HG03108 (cell line): Measurements from ENCODE around the gene PML.

ENCODE experiments used
- ATAC-seq: cut with Tn5 transposase; IDR thresholded peaks from one replicate; pipeline ENCODE4 v1.9.1; 2021; ENCODE audit warnings: moderate library complexity; ENCODE audit not compliant: unreplicated experiment

The PML gene

DNA sequence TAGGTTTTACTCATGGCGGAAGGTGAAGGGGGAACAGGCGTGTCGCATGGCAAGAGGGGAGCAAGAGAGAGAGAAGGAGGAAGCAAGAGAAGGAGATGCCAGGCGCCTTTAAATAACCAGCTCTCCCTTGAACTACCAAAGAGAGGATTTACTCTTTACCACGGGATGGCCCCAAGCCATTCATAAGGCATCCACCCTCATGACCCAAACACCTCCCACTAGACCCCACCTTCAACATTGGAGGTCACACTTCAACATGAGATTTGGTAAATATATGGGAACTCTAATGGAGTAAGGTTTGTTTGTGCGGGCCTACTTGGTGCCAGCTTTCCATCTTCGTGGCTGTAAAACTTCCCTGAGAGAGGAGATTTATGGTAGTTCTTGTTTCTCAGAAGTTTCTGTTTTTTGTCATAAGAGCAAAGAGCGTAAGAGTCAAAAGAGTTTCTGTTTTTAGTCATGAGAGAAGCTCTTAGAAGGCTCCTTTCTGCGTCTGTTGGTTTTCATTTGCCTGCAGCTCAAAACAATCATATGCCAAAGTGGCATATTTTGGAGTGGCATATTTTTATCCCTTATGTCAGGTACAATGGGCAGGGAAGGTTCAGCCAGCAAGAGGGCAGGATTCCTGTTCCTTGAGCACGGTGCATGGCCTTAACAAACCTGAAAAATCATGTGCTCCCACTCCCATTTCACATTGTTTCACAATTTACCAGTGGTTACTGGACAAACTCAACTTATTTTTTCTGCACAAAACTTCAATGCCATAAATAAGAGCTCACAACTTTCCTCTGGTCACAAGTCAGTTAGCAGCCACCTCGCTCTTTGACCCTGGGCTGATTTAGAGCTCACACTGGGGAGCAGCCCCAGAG lies 12.5 kb downstream of the PML start:
- ATAC-seq = no peak

DNA sequence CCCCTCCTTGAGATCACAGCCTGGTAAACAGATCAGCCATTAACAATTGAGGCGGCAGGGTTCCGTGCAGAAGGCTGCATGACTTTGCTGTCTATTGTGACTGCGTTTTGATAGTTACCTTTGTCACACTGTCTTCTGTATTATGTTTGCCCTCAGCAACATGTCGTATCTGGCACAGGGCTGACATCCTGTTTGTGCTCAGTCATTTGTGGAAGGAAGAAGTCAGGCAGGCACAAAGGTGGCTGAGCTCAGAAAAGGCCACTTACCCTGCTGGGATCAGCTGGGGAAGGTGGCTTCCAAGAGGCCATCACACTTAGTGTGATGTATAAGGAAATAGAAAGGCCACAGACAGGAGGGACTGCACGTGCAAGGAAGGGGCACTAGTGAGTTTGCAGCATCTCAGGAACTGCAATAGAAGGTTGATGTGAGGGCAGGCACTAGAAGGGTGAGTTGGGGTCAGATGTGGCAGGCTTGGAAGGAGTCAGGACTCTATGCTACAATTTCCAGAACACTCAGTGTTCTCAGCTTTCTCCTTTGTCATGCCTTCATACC lies 13.4 kb downstream of the PML start:
- ATAC-seq = peak; percentile 48

DNA sequence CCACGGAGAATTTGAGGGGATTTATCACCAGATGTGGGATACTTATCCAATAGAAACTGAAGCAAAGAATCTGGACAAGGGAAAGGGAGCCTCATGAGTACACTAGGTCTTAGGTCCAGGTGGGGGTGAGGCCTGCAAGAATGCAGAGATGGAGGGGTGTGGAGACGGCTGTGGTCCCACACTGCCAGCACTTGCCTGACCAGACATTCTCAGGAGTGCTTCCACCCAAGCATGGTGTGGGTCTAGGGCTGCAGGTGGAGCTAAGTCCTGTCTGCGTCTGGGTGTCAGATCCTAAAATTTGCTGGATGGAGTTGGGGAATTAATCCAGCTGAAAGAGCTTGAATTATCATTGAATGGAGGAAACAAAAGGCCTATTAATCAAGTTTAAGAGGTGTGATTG lies 14.4 kb downstream of the PML start:
- no peak for ATAC-seq

DNA sequence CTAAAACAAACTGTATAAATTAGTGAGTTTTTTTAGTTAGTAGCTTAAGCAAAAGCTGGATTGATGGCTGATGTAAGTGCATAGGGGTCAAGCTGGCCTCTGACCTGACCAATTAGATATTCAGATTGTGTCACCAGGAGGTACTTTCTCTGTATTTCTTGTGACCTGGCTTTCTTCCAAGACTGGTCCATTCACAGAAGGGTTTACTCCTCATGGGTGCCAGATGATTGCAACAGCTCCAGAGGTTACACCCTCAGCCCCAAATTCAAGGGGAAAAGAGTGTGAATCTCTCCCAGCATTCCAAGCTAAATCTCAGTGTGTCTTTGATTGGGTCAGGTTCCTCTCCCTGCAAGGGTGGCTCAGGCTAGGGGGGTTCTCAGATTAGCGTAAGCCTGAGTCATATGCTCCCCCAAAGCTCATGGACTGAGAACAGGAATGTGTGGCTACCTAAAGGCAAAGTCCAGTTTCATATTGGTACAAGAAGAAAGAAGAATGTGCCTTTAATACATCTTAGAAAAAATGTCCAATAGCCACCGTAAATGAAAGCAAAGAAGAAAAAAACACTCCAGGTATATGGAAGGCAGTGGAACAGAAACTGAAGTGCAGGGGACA lies 16.5 kb downstream of the PML start:
- no peak for ATAC-seq

DNA sequence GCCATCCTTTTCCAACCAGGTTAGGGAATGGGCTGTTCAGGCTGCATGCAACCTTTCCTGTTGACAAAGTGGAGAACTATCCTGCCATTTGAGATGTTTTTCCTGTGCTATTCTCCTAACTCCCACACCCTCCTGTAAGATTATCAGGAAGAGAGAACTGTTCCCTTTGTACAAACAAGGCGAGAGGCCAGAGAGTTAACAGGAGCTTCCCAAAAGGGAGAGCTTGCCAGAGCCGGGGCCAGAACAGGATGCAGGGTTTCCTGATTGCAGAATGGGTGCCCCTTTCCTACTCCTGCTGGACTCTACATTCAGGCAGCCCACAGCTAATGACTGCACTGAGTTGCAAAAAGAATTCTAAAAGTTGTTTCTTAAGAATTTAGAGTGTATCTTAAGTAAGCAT lies 17.1 kb downstream of the PML start:
- no peak for ATAC-seq

DNA sequence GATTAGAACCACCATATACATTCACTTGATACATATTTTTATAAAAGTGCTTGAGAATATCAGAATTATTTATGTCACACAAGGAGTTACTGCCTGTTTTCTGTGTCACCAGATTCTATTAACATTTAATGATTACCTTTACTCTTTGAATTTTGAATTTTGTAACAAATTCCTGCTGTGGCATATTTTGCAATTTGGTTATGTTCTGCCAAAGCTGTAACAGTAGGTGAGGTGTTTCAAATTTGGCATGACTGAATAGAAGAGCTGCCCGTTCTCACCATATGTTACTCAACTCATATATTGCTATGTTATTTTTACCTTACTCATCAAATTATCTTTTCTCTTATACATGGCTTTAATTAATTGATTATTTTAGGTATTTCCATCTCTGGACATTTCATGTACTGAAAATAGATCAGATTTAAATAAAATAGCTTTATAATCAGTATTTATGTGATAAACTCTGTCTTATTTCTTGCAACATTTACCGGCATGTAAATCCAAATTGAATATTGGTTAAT lies 18.9 kb downstream of the PML start:
- ATAC-seq = no peak

DNA sequence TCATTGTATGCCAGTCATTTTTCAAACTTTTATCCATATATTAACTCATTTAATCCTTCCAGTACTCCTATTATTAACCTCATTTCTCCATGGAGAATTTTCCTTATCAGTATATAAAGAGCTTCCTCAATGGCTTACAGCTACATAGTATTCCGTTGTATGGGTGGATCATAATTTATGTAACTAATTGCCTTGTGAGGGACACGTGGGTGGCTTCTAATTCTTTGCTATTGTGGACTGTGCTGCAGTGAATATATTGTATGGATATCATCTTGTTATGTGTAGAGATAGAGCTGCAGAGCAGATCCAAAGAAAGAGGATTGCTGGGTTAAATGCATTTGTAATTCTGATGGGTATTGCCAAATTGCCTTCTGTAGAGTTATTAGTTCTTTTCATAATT lies 25.2 kb downstream of the PML start:
- no peak for ATAC-seq

DNA sequence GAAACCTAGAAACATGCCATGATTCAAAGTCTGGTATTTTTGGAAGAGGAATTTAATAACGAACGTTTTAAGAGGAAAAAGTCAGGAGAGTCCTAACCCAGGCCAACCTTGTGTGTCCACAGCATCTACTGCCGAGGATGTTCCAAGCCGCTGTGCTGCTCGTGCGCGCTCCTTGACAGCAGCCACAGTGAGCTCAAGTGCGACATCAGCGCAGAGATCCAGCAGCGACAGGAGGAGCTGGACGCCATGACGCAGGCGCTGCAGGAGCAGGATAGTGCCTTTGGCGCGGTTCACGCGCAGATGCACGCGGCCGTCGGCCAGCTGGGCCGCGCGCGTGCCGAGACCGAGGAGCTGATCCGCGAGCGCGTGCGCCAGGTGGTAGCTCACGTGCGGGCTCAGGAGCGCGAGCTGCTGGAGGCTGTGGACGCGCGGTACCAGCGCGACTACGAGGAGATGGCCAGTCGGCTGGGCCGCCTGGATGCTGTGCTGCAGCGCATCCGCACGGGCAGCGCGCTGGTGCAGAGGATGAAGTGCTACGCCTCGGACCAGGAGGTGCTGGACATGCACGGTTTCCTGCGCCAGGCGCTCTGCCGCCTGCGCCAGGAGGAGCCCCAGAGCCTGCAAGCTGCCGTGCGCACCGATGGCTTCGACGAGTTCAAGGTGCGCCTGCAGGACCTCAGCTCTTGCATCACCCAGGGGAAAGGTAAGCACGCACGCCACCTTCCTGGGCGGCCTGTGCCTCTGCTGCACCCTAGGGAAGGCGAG lies 28.4 kb downstream of the PML start:
- no peak for ATAC-seq

DNA sequence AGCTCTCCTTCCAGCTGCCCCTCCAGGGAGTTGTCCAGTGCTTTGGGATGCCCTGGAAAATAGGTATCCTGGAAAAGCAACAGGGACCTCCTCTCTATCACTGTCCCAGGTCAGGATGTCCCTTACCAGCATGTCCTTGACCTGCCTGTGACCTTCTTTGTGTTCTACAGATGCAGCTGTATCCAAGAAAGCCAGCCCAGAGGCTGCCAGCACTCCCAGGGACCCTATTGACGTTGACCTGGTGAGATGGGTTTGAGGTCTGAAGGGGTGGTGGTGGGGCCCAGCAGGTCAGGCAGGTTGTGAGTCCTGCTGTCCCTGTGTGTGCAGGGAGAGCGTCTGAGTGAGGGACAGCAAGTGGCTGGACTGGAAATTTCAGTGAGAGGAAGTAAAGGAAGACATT lies 30.2 kb downstream of the PML start:
- ATAC-seq = no peak

DNA sequence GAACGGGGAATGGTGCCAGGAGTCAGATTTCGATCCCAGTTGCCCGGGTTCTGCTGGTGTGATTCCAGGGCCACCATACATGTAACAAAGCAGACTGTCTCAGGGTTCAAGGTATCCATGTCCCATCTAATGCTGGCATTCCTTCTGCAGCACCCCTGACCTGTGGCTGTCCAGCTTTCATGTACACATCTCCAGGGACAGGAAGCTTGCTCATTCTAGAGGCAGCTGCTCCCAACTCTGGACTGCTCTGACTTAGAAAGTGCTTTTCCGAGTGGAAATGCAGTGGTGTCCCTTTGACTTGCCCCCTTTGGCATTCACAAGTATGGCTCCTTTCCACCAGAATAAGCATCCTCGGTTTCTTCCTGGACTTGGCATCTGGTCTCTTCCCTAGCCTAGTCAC lies 30.9 kb downstream of the PML start:
- no peak for ATAC-seq

DNA sequence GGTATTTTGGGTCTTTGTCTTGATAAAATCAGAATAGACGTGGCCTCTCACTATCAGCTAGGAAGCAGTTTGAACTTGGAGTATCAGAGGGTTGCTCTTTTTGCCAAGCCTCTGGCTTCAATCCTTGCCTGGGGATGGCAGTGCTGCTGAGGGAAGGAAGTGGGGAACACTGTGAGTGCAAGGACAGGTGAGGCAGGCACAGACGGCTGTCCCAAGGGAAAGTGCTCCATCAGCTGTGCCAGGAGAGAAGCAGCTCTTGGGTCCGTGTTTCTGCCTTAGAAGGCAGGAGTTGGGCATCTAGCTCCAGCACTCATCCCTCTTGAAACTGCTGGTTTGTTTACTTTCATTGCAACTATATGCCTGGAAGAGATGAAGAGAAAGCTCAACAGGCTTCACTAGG lies 33.2 kb downstream of the PML start:
- no peak for ATAC-seq

DNA sequence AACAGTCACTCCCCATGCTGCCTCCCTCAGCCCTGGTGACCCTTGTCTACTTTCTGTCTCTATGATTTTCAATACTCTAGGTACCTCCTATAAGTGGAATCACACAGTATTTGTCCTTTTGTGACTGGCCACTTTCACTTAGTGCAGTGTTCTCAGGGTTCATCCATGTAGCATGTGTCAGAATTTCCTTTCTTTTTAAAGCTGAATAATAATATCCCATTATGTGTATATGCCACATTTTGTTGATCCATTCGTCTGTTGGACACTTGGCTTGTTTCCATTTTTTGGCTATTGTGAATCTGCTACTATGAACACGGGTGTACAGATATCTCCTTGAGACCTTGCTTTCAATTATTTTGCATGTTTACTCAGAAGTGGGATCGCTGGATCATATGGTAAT lies 34.1 kb downstream of the PML start:
- no peak for ATAC-seq

DNA sequence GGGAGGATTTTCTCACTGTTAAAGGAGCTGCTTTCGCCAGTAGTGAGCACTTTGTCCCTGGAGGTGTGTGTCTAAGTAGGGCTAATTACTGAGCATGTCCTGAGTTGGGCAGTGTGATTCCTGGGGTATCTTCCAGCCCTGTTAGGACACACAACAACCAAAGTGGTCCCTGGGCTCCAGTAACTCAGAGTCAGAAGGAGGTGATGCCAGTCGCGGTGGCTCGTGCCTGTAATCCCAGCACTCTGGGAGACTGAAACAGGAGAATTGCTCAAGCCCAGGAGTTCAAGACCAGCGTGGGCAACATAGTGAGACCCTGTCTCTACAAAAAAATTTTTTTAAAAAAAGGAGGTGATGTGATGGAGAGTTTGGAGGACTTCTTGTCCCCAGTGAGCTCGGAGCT lies 37.5 kb downstream of the PML start:
- ATAC-seq = no peak

DNA sequence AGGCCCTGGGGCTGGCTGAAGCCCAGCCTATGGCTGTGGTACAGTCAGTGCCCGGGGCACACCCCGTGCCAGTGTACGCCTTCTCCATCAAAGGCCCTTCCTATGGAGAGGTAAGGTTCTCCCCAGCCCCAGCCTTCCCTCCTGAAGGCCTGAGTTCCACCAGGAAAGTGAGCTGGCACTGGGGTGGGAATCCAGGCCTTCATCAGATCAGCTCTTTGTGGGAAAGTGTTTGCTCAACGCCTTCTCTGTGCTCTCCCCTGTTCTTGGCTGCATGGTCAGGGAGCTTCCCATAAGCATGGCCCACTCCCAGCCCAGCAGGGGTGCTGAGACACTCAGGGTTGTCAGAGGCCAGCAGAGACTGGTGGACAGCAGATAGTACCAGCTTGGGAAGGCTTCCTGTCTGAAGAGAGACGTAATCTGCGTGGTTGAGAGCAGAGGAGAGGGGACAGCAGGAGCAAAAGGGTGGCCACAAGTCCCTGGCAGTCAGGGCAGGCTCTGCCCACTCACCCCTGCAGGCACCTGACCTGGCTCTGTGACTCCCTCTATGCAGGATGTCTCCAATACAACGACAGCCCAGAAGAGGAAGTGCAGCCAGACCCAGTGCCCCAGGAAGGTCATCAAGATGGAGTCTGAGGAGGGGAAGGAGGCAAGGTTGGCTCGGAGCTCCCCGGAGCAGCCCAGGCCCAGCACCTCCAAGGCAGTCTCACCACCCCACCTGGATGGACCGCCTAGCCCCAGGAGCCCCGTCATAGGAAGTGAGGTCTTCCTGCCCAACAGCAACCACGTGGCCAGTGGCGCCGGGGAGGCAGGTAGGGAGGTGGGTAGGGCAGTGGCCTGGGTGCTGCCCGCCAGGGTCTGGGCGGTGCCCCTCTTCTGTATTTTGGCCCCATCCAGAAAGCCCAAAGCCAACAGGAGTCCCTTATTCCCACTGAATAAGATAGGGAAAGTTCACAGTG lies 38.4 kb downstream of the PML start:
- ATAC-seq = no peak

DNA sequence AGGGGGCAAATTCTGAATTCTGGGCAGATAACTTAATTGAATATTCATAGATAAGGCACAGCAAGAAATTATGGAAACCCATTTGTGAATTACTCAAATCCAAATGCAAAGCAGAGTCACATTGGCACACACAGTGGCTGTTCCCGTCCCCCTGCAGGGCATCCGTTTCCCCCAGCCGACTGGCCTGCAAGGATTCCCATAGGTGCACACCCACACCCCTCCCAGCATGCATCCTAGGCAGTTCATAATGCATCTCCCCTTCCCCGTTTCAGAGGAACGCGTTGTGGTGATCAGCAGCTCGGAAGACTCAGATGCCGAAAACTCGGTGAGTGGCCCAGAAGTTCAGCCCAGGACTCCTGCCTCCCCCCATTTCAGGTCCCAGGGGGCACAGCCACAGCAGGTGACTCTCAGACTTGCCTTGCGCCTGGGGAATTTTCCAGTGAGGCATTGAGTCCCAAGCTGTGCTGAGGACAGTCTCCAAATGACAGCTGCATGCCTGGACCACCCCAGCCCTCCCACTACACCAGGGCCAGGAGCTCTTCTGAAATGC lies 39.8 kb downstream of the PML start:
- no peak for ATAC-seq

DNA sequence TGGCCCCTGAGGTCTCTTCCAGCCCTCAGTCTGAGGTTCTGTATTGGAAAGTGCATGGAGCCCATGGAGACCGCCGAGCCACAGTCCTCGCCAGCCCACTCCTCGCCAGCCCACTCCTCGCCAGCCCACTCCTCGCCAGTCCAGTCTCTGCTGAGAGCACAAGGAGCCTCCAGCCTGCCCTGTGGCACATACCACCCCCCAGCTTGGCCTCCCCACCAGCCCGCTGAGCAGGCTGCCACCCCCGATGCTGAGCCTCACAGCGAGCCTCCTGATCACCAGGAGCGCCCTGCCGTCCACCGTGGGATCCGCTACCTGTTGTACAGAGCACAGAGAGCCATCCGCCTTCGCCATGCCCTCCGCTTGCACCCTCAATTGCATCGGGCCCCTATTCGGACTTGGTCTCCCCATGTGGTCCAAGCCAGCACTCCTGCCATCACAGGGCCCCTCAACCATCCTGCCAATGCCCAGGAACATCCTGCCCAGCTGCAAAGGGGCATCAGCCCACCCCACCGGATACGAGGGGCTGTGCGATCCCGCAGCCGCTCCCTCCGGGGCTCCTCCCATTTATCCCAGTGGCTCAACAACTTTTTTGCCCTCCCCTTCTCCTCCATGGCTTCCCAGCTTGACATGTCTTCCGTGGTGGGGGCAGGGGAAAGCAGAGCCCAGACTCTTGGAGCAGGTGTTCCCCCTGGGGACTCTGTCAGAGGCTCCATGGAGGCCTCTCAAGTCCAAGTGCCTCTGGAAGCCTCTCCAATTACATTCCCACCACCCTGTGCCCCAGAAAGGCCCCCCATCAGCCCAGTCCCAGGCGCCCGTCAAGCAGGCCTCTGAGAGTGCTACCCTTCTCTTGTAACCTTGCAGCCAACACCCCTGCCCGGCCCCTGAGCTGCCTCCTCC lies 40.9 kb downstream of the PML start:
- no peak for ATAC-seq

DNA sequence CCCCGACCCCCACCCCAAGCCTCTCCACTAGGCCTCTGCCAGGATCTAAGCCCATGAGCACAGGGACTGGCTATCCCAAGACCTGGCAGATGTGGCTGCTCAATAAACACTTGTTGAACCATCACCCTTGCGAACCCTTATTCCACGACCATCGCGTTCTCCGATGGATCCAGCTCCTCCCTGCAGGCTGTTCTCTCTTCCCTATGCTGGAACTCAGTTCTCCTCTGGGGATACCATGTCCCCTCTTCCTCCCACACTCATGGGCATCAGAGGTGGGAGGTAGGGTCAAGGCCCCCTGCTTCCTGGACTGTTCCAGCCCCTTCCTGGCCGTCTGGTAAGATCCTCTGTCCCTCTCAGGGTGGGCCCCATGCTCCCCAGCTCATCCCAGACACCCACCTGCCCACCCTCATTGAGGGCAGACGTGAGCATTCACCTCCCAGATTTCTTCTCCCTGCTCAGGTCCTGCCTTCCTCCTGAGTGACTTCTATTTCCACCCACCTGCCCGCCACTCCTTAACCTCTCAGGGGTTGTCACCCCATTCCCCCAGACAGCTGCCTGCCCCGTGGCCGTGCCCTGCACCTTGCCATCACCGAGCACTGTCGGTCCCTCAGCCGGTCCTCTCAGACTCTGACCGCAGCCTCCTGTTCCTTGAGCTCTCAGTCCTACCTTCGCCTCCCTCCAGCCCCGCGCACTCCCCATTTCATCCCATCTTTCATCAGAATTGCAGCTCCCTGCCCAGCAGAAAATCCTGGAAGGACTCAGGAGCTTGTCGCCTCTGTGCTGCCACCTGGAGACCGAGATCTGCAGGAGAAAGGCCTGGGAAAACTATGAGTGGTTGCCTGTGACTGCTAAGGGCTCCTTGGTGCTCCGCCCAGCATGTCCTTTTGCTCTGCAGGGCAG lies 42.0 kb downstream of the PML start:
- ATAC-seq = no peak
